ENCODE results near the gene ITPR1.

GRCh38 chr3:4693620-4694019 is 200.5 kb downstream of the ITPR1 start:
- TF ChIP-seq, protein P1, sequence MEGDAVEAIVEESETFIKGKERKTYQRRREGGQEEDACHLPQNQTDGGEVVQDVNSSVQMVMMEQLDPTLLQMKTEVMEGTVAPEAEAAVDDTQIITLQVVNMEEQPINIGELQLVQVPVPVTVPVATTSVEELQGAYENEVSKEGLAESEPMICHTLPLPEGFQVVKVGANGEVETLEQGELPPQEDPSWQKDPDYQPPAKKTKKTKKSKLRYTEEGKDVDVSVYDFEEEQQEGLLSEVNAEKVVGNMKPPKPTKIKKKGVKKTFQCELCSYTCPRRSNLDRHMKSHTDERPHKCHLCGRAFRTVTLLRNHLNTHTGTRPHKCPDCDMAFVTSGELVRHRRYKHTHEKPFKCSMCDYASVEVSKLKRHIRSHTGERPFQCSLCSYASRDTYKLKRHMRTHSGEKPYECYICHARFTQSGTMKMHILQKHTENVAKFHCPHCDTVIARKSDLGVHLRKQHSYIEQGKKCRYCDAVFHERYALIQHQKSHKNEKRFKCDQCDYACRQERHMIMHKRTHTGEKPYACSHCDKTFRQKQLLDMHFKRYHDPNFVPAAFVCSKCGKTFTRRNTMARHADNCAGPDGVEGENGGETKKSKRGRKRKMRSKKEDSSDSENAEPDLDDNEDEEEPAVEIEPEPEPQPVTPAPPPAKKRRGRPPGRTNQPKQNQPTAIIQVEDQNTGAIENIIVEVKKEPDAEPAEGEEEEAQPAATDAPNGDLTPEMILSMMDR (conservative IDR thresholded peaks at IDR 0.05; ENCODE audit: low read depth in 2 of 2), result no peak
- TF ChIP-seq POLR2AphosphoS5 (IDR thresholded peaks at IDR 0.05; ENCODE audit: low read depth) (no peak), EZH2 (IDR thresholded peaks at IDR 0.05; ENCODE audit: low read depth, unreplicated experiment) (no peak), EZH2phosphoT487 (IDR thresholded peaks at IDR 0.05; ENCODE audit: unreplicated experiment) (no peak), JUNB (IDR thresholded peaks at IDR 0.05; ENCODE audit: unreplicated experiment) (no peak), ZNF331 (CRISPR knock-in tag; IDR thresholded peaks at IDR 0.05; ENCODE audit: low read depth) (no peak), NANOG (IDR thresholded peaks at IDR 0.05; ENCODE audit: borderline replicate concordance) (no peak)
- TF ChIP-seq, protein P2, sequence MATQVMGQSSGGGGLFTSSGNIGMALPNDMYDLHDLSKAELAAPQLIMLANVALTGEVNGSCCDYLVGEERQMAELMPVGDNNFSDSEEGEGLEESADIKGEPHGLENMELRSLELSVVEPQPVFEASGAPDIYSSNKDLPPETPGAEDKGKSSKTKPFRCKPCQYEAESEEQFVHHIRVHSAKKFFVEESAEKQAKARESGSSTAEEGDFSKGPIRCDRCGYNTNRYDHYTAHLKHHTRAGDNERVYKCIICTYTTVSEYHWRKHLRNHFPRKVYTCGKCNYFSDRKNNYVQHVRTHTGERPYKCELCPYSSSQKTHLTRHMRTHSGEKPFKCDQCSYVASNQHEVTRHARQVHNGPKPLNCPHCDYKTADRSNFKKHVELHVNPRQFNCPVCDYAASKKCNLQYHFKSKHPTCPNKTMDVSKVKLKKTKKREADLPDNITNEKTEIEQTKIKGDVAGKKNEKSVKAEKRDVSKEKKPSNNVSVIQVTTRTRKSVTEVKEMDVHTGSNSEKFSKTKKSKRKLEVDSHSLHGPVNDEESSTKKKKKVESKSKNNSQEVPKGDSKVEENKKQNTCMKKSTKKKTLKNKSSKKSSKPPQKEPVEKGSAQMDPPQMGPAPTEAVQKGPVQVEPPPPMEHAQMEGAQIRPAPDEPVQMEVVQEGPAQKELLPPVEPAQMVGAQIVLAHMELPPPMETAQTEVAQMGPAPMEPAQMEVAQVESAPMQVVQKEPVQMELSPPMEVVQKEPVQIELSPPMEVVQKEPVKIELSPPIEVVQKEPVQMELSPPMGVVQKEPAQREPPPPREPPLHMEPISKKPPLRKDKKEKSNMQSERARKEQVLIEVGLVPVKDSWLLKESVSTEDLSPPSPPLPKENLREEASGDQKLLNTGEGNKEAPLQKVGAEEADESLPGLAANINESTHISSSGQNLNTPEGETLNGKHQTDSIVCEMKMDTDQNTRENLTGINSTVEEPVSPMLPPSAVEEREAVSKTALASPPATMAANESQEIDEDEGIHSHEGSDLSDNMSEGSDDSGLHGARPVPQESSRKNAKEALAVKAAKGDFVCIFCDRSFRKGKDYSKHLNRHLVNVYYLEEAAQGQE (IDR thresholded peaks at IDR 0.05; ENCODE audit: unreplicated experiment), result no peak

All from GM23338 (cell line).